ENCODE data around the gene ASB7.

GRCh38 chr15:100570275-100570674 lies 32.1 kb upstream of the ASB7 start:
- TF ChIP-seq EZH2phosphoT487 (IDR thresholded peaks at IDR 0.05; ENCODE audit: insufficient read depth, low read depth): no peak
- no peak for TF ChIP-seq EZH2 (IDR thresholded peaks at IDR 0.05; ENCODE audit: insufficient read depth, poor library complexity, severe bottlenecking)
